ENCODE data around the gene TBC1D8. TPM values are rescaled to one million over a fixed set of nuclear protein-coding genes. Genes with fewer than 3 reads are reported as not detected.

TBC1D8 gene
- total and polyA plus RNA-seq, 4 donors: 10.4 to 38.6 (median 13.4) TPM

DNA sequence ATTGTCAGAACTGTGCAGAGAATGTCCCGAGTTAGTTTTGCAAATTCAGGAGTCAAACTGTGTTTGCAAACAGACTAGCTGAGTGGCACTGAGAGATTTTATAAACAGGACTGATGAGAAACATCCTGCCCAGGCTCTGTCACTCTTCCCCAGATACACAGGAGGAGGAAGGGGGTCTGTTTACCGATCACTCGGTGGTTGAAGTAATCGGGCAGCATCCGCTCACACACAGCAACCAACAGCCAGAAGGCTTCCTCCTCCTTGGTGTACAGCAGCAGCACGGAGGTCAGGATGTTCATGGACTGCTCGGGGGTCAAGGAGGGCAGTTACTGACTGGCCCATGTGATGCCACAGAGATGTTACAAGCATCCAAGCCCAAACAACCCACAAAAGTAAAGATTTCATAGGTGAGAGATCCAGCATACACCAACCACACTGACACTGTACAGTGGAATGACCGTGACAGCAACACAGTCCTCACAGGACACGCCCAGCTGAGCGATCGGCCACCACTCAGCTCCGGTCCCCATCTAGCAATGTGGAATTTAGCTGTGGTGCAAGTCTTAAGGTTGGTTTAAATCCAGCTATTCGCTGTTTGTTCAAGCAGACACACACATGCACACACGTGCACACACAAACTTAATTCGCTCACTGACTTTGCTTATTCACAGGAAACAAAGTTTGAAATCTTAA is 119.0 kb downstream of the TBC1D8 start:
- Histone ChIP-seq H3K27ac (ENCODE audit: low read depth in 1 of 2, low read length in 2 of 2) (no peak overlapping the region), H3K9me3 (ENCODE audit: control insufficient read depth in 4 of 4, low read length in 3 of 4) (no peaks in the 10 kb centered on the region), H3K36me3 (ENCODE audit: control insufficient read depth in 4 of 4, insufficient read depth in 3 of 4, low read depth in 1 of 4, low read length in 3 of 4) (peaks cover 11 to 62% (median 31%) of the 10 kb centered on the region in 4 donors), H3K9ac (ENCODE audit: low read depth in 1 of 2, low read length in 2 of 2) (no peak overlapping the region), H3K4me3 (ENCODE audit: low read depth in 1 of 3, low read length in 3 of 3) (no peak overlapping the region), H3K27me3 (ENCODE audit: control insufficient read depth in 4 of 4, insufficient read depth in 4 of 4, low read length in 3 of 4) (no peaks in the 10 kb centered on the region), H3K4me1 (ENCODE audit: control insufficient read depth in 4 of 4, insufficient read depth in 4 of 4, low read length in 3 of 4) (peaks cover 0 to 2% (median 0%) of the 10 kb centered on the region in 4 donors)
- no peak for DNase-seq (ENCODE audit: low spot score)
- no peak for TF ChIP-seq RAD21 (IDR thresholded peaks at IDR 0.05)
- no peak for TF ChIP-seq SP1 (IDR thresholded peaks at IDR 0.05)
- TF ChIP-seq HNF4A (conservative IDR thresholded peaks at IDR 0.05): no peak
- no peak for TF ChIP-seq JUND (IDR thresholded peaks at IDR 0.05)
- TF ChIP-seq, protein P1, sequence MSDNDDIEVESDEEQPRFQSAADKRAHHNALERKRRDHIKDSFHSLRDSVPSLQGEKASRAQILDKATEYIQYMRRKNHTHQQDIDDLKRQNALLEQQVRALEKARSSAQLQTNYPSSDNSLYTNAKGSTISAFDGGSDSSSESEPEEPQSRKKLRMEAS (IDR thresholded peaks at IDR 0.05): no peak
- TF ChIP-seq, protein P2, sequence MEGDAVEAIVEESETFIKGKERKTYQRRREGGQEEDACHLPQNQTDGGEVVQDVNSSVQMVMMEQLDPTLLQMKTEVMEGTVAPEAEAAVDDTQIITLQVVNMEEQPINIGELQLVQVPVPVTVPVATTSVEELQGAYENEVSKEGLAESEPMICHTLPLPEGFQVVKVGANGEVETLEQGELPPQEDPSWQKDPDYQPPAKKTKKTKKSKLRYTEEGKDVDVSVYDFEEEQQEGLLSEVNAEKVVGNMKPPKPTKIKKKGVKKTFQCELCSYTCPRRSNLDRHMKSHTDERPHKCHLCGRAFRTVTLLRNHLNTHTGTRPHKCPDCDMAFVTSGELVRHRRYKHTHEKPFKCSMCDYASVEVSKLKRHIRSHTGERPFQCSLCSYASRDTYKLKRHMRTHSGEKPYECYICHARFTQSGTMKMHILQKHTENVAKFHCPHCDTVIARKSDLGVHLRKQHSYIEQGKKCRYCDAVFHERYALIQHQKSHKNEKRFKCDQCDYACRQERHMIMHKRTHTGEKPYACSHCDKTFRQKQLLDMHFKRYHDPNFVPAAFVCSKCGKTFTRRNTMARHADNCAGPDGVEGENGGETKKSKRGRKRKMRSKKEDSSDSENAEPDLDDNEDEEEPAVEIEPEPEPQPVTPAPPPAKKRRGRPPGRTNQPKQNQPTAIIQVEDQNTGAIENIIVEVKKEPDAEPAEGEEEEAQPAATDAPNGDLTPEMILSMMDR (IDR thresholded peaks at IDR 0.05; ENCODE audit: low read depth, low read length, missing input control): no peak
- no peak for TF ChIP-seq EGR1 (IDR thresholded peaks at IDR 0.05; ENCODE audit: low read depth in 2 of 2)
- no peak for TF ChIP-seq HNF4G (IDR thresholded peaks at IDR 0.05)
- TF ChIP-seq YY1 (IDR thresholded peaks at IDR 0.05): no peak
- TF ChIP-seq, protein P3, sequence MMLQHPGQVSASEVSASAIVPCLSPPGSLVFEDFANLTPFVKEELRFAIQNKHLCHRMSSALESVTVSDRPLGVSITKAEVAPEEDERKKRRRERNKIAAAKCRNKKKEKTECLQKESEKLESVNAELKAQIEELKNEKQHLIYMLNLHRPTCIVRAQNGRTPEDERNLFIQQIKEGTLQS (IDR thresholded peaks at IDR 0.05): no peak
- TF ChIP-seq, protein P4, sequence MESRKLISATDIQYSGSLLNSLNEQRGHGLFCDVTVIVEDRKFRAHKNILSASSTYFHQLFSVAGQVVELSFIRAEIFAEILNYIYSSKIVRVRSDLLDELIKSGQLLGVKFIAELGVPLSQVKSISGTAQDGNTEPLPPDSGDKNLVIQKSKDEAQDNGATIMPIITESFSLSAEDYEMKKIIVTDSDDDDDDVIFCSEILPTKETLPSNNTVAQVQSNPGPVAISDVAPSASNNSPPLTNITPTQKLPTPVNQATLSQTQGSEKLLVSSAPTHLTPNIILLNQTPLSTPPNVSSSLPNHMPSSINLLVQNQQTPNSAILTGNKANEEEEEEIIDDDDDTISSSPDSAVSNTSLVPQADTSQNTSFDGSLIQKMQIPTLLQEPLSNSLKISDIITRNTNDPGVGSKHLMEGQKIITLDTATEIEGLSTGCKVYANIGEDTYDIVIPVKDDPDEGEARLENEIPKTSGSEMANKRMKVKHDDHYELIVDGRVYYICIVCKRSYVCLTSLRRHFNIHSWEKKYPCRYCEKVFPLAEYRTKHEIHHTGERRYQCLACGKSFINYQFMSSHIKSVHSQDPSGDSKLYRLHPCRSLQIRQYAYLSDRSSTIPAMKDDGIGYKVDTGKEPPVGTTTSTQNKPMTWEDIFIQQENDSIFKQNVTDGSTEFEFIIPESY (IDR thresholded peaks at IDR 0.05): no peak
- no peak for TF ChIP-seq GABPA (IDR thresholded peaks at IDR 0.05 in 1 of 2, conservative IDR thresholded peaks at IDR 0.05 in 1 of 2)
- TF ChIP-seq RXRA (IDR thresholded peaks at IDR 0.05): no peak
- TF ChIP-seq NR2F2 (IDR thresholded peaks at IDR 0.05): no peak
- no peak for TF ChIP-seq FOXA2 (IDR thresholded peaks at IDR 0.05)
- 90% methylated on average over 15 of the region's 15 CpGs for WGBS

DNA sequence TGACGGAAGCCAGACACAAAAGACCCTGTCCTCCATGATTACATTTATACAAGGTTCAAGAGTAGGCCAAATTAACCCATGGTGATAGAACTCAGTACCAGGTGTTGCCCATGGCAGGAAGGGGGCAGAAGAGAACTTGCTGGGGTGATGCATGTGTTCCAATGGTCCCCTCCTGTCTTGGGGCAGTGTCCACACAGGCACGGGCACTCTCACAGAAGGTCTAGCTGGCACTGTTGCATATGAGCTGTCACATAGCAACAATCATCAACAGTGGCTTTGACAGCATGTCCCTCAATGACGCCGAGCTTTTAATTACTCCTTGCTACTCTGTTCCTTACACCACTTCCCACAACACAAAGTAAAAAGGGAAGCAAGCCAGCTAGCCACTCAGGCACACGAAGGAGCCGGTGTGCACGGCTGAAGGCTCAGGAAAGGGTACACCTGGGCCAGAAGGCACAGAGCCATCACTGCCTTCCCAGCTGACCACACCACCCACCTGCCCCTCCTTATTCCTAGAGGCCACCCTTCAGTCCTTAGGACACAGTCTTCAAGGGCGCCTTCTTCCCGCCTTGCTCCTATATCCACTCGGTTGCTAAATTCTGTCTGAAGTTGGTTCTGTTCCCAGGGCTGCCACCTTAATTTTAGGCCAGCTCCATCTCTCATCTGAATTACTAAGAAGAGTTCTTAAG is 120.2 kb downstream of the TBC1D8 start:
- Histone ChIP-seq H3K36me3 (ENCODE audit: control insufficient read depth in 4 of 4, insufficient read depth in 3 of 4, low read depth in 1 of 4, low read length in 3 of 4) (peaks cover 9 to 62% (median 31%) of the 10 kb centered on the region in 4 donors), H3K9ac (ENCODE audit: low read depth in 1 of 2, low read length in 2 of 2) (no peak overlapping the region), H3K4me3 (ENCODE audit: low read depth in 1 of 3, low read length in 3 of 3) (no peak overlapping the region), H3K9me3 (ENCODE audit: control insufficient read depth in 4 of 4, low read length in 3 of 4) (no peaks in the 10 kb centered on the region), H3K27ac (ENCODE audit: low read depth in 1 of 2, low read length in 2 of 2) (no peak overlapping the region), H3K4me1 (ENCODE audit: control insufficient read depth in 4 of 4, insufficient read depth in 4 of 4, low read length in 3 of 4) (no peaks in the 10 kb centered on the region), H3K27me3 (ENCODE audit: control insufficient read depth in 4 of 4, insufficient read depth in 4 of 4, low read length in 3 of 4) (no peaks in the 10 kb centered on the region)
- no peak for DNase-seq (ENCODE audit: low spot score)
- TF ChIP-seq, protein P3 (IDR thresholded peaks at IDR 0.05): no peak
- TF ChIP-seq RAD21 (IDR thresholded peaks at IDR 0.05): no peak
- no peak for TF ChIP-seq JUND (IDR thresholded peaks at IDR 0.05)
- TF ChIP-seq, protein P1 (IDR thresholded peaks at IDR 0.05): no peak
- no peak for TF ChIP-seq FOXA1 (IDR thresholded peaks at IDR 0.05)
- TF ChIP-seq RXRA (IDR thresholded peaks at IDR 0.05): no peak
- TF ChIP-seq, protein P4 (IDR thresholded peaks at IDR 0.05): no peak
- TF ChIP-seq, protein P2 (IDR thresholded peaks at IDR 0.05; ENCODE audit: low read depth, low read length, missing input control): no peak
- no peak for TF ChIP-seq NR2F2 (IDR thresholded peaks at IDR 0.05)
- TF ChIP-seq HNF4G (IDR thresholded peaks at IDR 0.05): no peak
- 84% methylated on average over 10 of the region's 10 CpGs for WGBS
